DMS153 treated with DMSO at 0.1 percent for 48 hours (cell line): ENCODE results near the gene RABIF.
"Not testable (repeated sequence)": the region's sequence is repeated elsewhere in the genome, so short reads cannot be mapped to it uniquely, and the experiment has no call there.

ENCODE experiments used
- DNase-seq: peaks from one replicate; lab custom pipeline; 2025; ENCODE audit not compliant: unreplicated experiment; lab: John Stamatoyannopoulos, UW

The RABIF gene

GRCh38 chr1:202835548-202836072 is 53.3 kb downstream of the RABIF start:
- no peak for DNase-seq

GRCh38 chr1:202834771-202835547 is 54.0 kb downstream of the RABIF start:
- no peak for DNase-seq

- DNase-seq: no peak
These were observed 57.0 kb downstream of the RABIF start for GRCh38 chr1:202831906-202832305.

GRCh38 chr1:202829223-202829622 is 59.7 kb downstream of the RABIF start:
- DNase-seq: not testable (repeated sequence)
